HPDE6-E6E7 (cell line): ENCODE results near the gene FOLR3.
"Not testable (repeated sequence)": the region's sequence is repeated elsewhere in the genome, so short reads cannot be mapped to it uniquely, and the experiment has no call there.

ENCODE experiments used
- DNase-seq: peaks from one replicate; pipeline ENCODE4 v3.0.0; 2011; ENCODE audit warnings: missing footprints; ENCODE audit errors: extremely low spot score

The FOLR3 gene

DNA sequence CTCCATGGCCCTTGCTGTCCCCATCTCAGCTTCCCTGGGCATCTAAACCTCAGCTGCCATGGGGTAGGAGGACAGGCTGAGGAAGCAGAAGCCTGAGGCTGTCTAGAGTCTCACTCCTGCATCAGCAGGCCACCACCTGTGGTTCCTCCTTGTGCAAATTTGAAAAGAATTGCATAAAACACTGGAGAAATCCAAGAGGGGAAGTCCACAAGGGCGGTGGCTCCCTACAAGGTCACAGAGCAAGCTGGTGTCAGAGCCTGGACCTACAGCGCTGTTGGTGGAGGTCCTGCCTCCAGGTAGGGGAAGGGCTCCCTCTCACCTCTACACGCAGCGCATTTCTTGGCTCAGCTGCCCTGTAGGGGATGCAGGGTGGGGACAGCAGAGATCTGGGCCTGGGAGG is at the start of gene FOLR3:
FOLR3 (plus strand) TSS at position 253 of the 400 bp plus-strand sequence. CDS start 228 bp downstream, outside the sequence.
- DNase-seq, result not testable (repeated sequence)

GRCh38 chr11:72088076-72088808 is 47.3 kb upstream of the FOLR3 start:
- DNase-seq, result no peak

GRCh38 chr11:72091292-72091691 is 44.2 kb upstream of the FOLR3 start:
- DNase-seq, result peak; percentile 78

- no peak for DNase-seq
Measured at GRCh38 chr11:72098741-72099140, 36.8 kb upstream of the FOLR3 start.

DNA sequence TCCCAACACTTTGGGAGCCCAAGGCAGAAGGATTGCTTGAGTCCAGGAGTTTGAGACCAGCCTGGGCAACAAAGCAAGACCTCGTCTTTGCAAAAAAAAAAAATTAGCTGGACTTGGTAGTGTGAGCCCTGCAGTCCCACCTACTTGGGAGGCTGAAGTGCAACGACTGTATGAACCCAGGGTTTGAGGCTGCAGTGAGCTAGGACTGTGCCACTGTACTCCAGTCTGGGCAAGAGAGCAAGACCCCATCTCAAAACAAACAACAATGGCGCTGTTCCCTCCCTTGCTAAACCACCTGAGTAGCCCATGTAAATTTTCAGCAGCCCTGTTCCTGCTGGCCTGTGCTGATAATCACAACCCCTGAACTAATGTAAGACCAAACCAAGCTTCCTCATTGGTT is 35.5 kb upstream of the FOLR3 start:
- no peak for DNase-seq

GRCh38 chr11:72100462-72100861 is 35.1 kb upstream of the FOLR3 start:
- no peak for DNase-seq

DNA sequence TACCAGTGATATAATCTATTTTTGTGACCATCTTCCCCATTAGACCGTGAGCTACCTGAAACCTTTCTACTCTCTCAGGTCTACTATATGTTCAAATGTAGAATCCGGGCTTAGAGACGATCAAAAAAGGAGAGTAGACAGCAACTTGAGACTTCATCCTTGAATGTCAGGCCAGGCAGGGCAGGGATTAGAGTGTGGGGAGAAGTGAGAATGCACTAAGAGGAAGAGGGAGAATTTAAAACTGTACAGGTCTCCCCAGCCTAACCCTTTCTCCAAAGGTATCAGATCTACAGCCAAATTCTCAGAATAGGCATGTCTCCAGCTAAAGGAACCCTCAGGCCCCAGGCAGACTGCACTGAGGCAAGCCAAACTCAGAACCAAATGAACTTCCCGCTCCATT is 33.4 kb upstream of the FOLR3 start:
- DNase-seq, result no peak

GRCh38 chr11:72102631-72102945 is 32.9 kb upstream of the FOLR3 start:
- DNase-seq, result no peak

- DNase-seq, result peak; percentile 90
Measured at GRCh38 chr11:72102946-72103753, 32.4 kb upstream of the FOLR3 start, which contains the start of gene LAMTOR1. Gene LAMTOR1, minus strand, starts transcription at chr11:72103297. Its CDS starts 73 bp downstream, at chr11:72103224.

GRCh38 chr11:72103754-72104167 is 31.8 kb upstream of the FOLR3 start:
- DNase-seq, result no peak

GRCh38 chr11:72105888-72106287 is 29.6 kb upstream of the FOLR3 start, which contains the start of gene TOMT:
Gene TOMT, plus strand, starts transcription at chr11:72105924. Its CDS starts 28 bp downstream, at chr11:72105952.
- DNase-seq, result no peak

GRCh38 chr11:72111300-72112142 is 24.0 kb upstream of the FOLR3 start:
- DNase-seq, result no peak

DNA sequence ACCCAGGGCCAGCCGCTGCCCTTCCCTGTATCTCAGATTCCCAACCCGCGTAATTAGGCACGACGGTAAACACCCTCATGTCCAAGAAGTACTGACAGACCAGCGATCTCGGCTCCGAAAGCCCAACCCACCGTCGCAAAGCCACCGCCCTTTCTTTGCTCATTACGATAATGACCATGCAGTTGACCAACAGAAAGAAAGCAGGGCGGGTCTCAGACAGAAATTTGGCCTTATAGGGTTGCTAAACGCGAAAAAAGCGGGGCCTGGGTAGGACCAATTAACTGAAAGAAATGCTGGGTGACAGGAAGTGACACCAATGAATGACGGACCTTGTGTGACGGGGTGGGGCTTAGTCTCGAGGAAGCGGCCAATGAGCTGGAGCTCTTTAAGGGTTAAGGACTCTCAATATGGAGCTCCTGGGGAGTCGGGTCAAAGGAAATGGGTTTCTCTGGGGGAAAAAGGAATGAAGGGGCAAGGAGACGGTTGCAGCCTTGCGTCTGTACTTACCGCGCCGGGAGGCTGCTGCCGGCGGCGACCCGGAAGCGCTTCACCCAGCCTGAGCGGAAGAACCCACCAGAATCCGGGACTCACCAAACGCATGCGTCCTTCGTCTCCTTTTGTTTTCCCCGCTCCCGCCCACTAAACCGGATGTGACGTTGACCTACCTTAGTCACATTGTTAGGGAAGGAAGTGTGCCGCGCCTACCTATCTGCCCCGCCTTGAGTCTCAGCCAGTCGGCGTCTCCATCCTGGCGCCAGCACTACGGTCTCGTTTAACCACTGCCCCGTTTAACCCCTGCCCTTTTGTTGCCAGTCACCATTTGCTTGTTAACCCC is 23.2 kb upstream of the FOLR3 start, which contains the start of gene ANAPC15:
ANAPC15 (minus strand) TSS at position 553 of the 835 bp plus-strand sequence. CDS start 1,419 bp downstream, outside the sequence.
- peak; percentile 90 for DNase-seq

GRCh38 chr11:72112978-72113808 is 22.3 kb upstream of the FOLR3 start:
- no peak for DNase-seq

GRCh38 chr11:72114570-72114969 is 21.0 kb upstream of the FOLR3 start:
- DNase-seq, result no peak

DNA sequence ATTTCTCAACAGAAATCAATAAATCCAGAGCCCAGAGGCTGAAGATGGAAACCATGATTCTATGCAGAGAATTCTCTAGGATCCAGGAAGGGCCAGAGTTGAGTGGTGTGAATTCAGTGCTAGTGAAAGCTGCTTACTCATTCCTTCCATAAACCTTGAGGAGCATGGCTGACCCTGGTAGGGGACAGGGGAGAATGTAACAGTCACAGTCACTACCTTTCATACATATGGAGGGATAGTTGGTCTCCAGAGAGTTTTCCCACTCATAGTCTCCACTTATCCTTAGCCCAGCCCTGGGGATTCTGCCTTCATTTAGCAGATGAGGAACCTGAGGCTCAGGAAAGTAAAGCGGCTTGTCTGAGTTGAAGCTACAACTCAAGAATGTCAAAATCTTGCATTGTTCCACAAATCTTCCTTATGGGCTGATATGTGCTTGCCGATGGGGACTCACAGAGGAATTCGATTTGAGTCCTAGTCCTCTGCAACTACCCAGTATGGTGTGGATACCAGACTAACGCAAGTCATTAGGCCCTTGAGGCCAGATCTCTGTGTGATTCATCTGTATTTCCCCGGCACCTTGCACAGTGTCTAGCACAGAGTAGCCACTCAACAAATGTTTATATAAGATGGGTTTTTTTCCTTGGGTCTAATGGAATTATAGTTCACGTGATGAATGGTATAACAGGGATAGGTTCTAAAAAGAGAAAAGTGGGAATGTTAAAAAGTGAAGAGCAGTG is 19.3 kb upstream of the FOLR3 start:
- DNase-seq, result no peak

DNA sequence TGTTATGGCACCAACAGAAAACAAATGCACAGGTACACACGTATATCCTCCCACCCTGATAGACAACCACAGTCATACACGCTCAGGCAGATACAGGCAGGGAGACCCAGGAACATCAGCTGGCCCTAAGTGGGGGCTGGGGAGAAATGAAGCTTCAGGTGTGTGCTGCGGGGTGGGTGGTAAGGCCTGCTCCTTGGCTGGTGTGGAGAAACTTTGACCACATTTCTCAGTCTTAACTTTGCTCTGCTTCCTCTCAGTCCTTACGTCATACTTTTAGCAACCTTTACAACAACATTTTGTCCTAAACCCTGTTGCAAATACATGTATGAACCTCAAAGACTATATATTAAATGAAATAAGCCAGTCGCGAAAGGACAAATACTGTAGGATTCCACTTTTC is 16.3 kb upstream of the FOLR3 start:
- DNase-seq, result no peak

GRCh38 chr11:72120930-72121329 is 14.6 kb upstream of the FOLR3 start:
- DNase-seq, result no peak

DNA sequence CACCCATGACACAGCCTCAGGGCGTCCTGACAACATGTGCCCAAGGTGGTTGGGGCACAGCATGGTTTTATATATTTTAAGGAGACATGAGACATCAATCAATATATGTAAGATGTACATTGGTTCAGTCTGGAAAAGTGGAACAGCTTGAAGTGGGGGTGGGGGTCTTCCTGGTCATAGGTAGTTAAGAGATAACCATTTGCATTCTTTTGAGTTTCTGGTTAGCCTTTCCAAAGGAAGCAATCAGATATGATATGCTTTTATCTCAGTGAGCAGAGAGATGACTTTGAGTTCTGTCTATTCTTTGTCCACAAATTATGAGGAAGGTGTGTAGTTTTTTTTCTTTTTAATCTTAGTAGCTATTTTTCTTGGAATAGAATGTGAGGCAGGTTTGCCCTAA is 12.9 kb upstream of the FOLR3 start:
- DNase-seq, result no peak
